CD14-positive monocyte (primary cell): ENCODE measurements around the gene DENND5B. TPM values are rescaled to one million over a fixed set of nuclear protein-coding genes. Genes with fewer than 3 reads are reported as not detected.

Source experiments
- DNase-seq, 3 donors: peaks; one replicate each; pipeline ENCODE4 v3.0.0-alpha.2; 2011 to 2022
- H2AFZ ChIP-seq: 2 replicates; pipeline ENCODE4 v1.6.0; 2012; ENCODE audit warnings: mild to moderate bottlenecking, low read depth, low read length, inconsistent platforms; ENCODE audit not compliant: insufficient read depth, poor library complexity, severe bottlenecking
- H3K27ac ChIP-seq, 2 donors: 1 replicate in 1 of 2; 2 replicates in 1 of 2; pipeline ENCODE4 v1.5.1; 2012 to 2013; ENCODE audit warnings: low read length in 2 of 2, control low read depth in 1 of 2, inconsistent platforms in 1 of 2, low read depth in 1 of 2, mild to moderate bottlenecking in 1 of 2
- H3K27me3 ChIP-seq, 2 donors: one replicate each; pipeline versions ENCODE4 v1.6.0 to v1.6.1; 2011 to 2013; ENCODE audit warnings: low read length in 2 of 2; ENCODE audit not compliant: control insufficient read depth in 2 of 2, insufficient read depth in 2 of 2
- H3K36me3 ChIP-seq, 2 donors: replicated peaks in 1 of 2; 1 replicate in 1 of 2; 2 replicates in 1 of 2; pipeline versions ENCODE4 v1.5.1 to v1.6.1; 2012 to 2013; ENCODE audit warnings: low read length in 2 of 2, control low read depth in 1 of 2, inconsistent platforms in 1 of 2, mild to moderate bottlenecking in 1 of 2; ENCODE audit not compliant: insufficient read depth in 2 of 2, control insufficient read depth in 1 of 2
- H3K4me1 ChIP-seq, 2 donors: 1 replicate in 1 of 2; 2 replicates in 1 of 2; pipeline versions ENCODE4 v1.5.1 to v1.6.1; 2012 to 2013; ENCODE audit warnings: low read length in 2 of 2, control low read depth in 1 of 2, inconsistent platforms in 1 of 2, mild to moderate bottlenecking in 1 of 2, moderate library complexity in 1 of 2; ENCODE audit not compliant: insufficient read depth in 2 of 2, control insufficient read depth in 1 of 2
- H3K4me2 ChIP-seq: replicated peaks from 2 replicates; pipeline ENCODE3; 2012; ENCODE audit warnings: low read length, moderate library complexity, mild to moderate bottlenecking; ENCODE audit not compliant: poor library complexity, severe bottlenecking; ENCODE audit errors: extremely low read depth
- H3K4me3 ChIP-seq, 3 experiments: fragments of 200-600 bp in 1 of 3; sonication (generic) in 1 of 3; replicated peaks in 1 of 3; 1 replicate in 2 of 3; 2 replicates in 1 of 3; pipeline ENCODE4 v1.5.1; 2011 to 2013; ENCODE audit warnings: low read length in 3 of 3, mild to moderate bottlenecking in 3 of 3, control low read depth in 2 of 3, low read depth in 2 of 3, inconsistent platforms in 1 of 3, moderate library complexity in 1 of 3
- H3K79me2 ChIP-seq: 2 replicates; pipeline ENCODE4 v1.6.0; 2012; ENCODE audit warnings: mild to moderate bottlenecking, control low read depth, inconsistent platforms, low read length, moderate library complexity; ENCODE audit not compliant: insufficient read depth
- H3K9ac ChIP-seq: 2 replicates; pipeline ENCODE4 v1.6.0; 2017; ENCODE audit warnings: low read length, mild to moderate bottlenecking; ENCODE audit not compliant: insufficient read depth, poor library complexity, severe bottlenecking
- H3K9me3 ChIP-seq, 2 donors: replicated peaks in 1 of 2; 1 replicate in 1 of 2; 2 replicates in 1 of 2; pipeline versions ENCODE4 v1.5.1 to v1.6.1; 2012 to 2013; ENCODE audit warnings: low read length in 2 of 2, control low read depth in 1 of 2; ENCODE audit not compliant: control insufficient read depth in 1 of 2, insufficient read depth in 1 of 2
- H4K20me1 ChIP-seq: 2 replicates; pipeline ENCODE4 v1.6.0; 2012; ENCODE audit warnings: mild to moderate bottlenecking, low read length, control low read depth, moderate library complexity; ENCODE audit not compliant: insufficient read depth
- H3K27ac Mint-ChIP-seq, 7 donors: one replicate each; pipeline ENCODE4 v1.8.0; 2020; ENCODE audit warnings: mild to moderate bottlenecking in 7 of 7, mixed read lengths in 7 of 7, moderate library complexity in 6 of 7, inconsistent platforms in 2 of 7
- H3K27me3 Mint-ChIP-seq, 3 donors: one replicate each; pipeline ENCODE4 v1.8.0; 2021 to 2022; ENCODE audit warnings: low read depth in 3 of 3, mild to moderate bottlenecking in 3 of 3, mixed read lengths in 3 of 3, moderate library complexity in 3 of 3, inconsistent platforms in 1 of 3
- H3K36me3 Mint-ChIP-seq, 2 donors: one replicate each; pipeline ENCODE4 v1.8.0; 2020; ENCODE audit warnings: mixed read lengths in 2 of 2, inconsistent platforms in 1 of 2, mild to moderate bottlenecking in 1 of 2
- H3K4me1 Mint-ChIP-seq: one replicate; pipeline ENCODE4 v1.8.0; 2020; ENCODE audit warnings: mild to moderate bottlenecking, mixed read lengths
- H3K4me3 Mint-ChIP-seq, 2 donors: one replicate each; pipeline ENCODE4 v1.8.0; 2020; ENCODE audit warnings: mild to moderate bottlenecking in 2 of 2, mixed read lengths in 2 of 2, moderate library complexity in 1 of 2
- H3K9me3 Mint-ChIP-seq, 7 donors: one replicate each; pipeline ENCODE4 v1.8.0; 2020 to 2022; ENCODE audit warnings: mixed read lengths in 7 of 7, mild to moderate bottlenecking in 6 of 7, moderate library complexity in 6 of 7, inconsistent platforms in 2 of 7
- CTCF ChIP-seq: fragments of 200-600 bp; IDR thresholded peaks from one replicate; pipeline ENCODE4 v1.8.0; 2022; ENCODE audit warnings: antibody characterized with exemption, mild to moderate bottlenecking
- WGBS: methylation state at CpG from one replicate; pipeline ENCODE4 v1.1.5; 2013; ENCODE audit warnings: missing lambda C conversion rate; ENCODE audit not compliant: insufficient coverage; 5-methylcytosine and 5-hydroxymethylcytosine counted together
- intact Hi-C, 2 donors: fragments of 100-400 bp; cut with micrococcal nuclease; formaldehyde crosslinking; loops; one replicate each; pipeline versions ENCODE4 v1.15.0 to v1.15.1; 2023
- polyA plus RNA-seq, 3 donors: library from polyadenylated mRNA; depleted of rRNA in 1 of 3; unstranded in 2 of 3; stranded (reverse) in 1 of 3; fragments of 300-500 nt in 2 of 3; fragments of >200 nt in 1 of 3; fragmentation: Illumina TruSeq in 2 of 3; gene quantifications; 1 replicate in 2 of 3; 2 replicates in 1 of 3; pipeline ENCODE4 v1.2.3, GENCODE V29; 2012 to 2021

The DENND5B gene
- polyA plus RNA-seq, 3 donors = 0.23 to 0.36 (median 0.36) TPM

DNA sequence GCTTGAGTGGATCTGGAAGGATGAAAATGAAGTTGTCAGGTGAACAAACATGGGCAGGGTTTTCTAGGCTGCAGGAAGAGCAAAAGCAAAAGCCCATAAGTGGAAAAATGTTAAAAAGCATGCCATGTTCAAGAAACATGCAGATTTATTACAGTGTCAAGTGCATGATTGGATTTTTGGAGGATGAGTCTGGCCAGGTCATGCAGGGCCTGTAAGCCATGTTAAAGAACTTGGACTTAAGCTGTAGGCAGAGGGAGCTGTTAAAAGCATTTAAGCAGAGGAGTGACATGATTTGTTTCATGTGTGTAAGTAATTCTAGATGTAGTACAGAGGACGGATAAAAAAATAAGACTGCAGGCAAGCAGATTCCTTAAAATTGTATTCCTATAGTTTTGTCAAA lies 248.7 kb downstream of the DENND5B start:
- no peak overlapping the region for H3K9ac ChIP-seq
- intact Hi-C loops = no loop called here
- H3K27ac ChIP-seq = no peak overlapping the region
- no peak overlapping the region for H3K4me3 Mint-ChIP-seq
- no peak for TF ChIP-seq CTCF
- H3K4me1 ChIP-seq = no peaks in the 10 kb centered on the region
- no peaks in the 10 kb centered on the region for H4K20me1 ChIP-seq
- H3K36me3 ChIP-seq = no peaks in the 10 kb centered on the region
- WGBS = 100% methylated on average over 1 of the region's 1 CpG
- no peak overlapping the region for H3K4me2 ChIP-seq
- no peak overlapping the region for H3K4me3 ChIP-seq
- no peaks in the 10 kb centered on the region for H3K36me3 Mint-ChIP-seq
- no peaks in the 10 kb centered on the region for H3K79me2 ChIP-seq
- DNase-seq = no peak
- H3K9me3 ChIP-seq = no peaks in the 10 kb centered on the region
- no peak overlapping the region for H3K27ac Mint-ChIP-seq
- peaks cover 8 to 11% (median 11%) of the 10 kb centered on the region in 3 donors for H3K27me3 Mint-ChIP-seq
- no peak overlapping the region for H2AFZ ChIP-seq
- no peaks in the 10 kb centered on the region for H3K9me3 Mint-ChIP-seq
- peaks cover 4% of the 10 kb centered on the region for H3K4me1 Mint-ChIP-seq
- H3K27me3 ChIP-seq = peaks cover 0 to 9% of the 10 kb centered on the region in 2 donors

- no peak overlapping the region for H3K4me2 ChIP-seq
Measured at GRCh38 chr12:31339831-31340622, 250.9 kb downstream of the DENND5B start.

More at GRCh38 chr12:31339831-31340622, 250.9 kb downstream of the DENND5B start:
- Mint-ChIP-seq H3K36me3 (no peaks in the 10 kb centered on the region), H3K27me3 (peaks cover 0 to 2% (median 0%) of the 10 kb centered on the region in 3 donors), H3K9me3 (no peaks in the 10 kb centered on the region), H3K4me1 (no peaks in the 10 kb centered on the region), H3K4me3 (no peak overlapping the region), H3K27ac (no peak overlapping the region)
- intact Hi-C loops = no loop called here
- no peak overlapping the region for H3K27ac ChIP-seq
- no peaks in the 10 kb centered on the region for H3K4me1 ChIP-seq
- H2AFZ ChIP-seq = no peak overlapping the region
- 94% methylated on average over 5 of the region's 10 CpGs for WGBS
- TF ChIP-seq CTCF = no peak
- no peaks in the 10 kb centered on the region for H4K20me1 ChIP-seq
- H3K27me3 ChIP-seq = no peaks in the 10 kb centered on the region
- no peaks in the 10 kb centered on the region for H3K9me3 ChIP-seq
- no peak overlapping the region for H3K4me3 ChIP-seq
- H3K36me3 ChIP-seq = no peaks in the 10 kb centered on the region
- H3K79me2 ChIP-seq = no peaks in the 10 kb centered on the region
- no peak overlapping the region for H3K9ac ChIP-seq
- DNase-seq = no peak
